SU-DHL-6 (cell line): ENCODE results near the gene FBXW5.

ENCODE experiments used
- CTCF ChIP-seq: fragments of 200-600 bp; sonication (generic); IDR thresholded peaks from one replicate; pipeline ENCODE4 v1.5.1; 2017; ENCODE audit warnings: antibody characterized with exemption, mild to moderate bottlenecking, low read length, moderate library complexity; ENCODE audit not compliant: insufficient read depth, poor library complexity, severe bottlenecking
- EZH2phosphoT487 ChIP-seq: fragments of 200-600 bp; sonication (generic), shearing (Covaris generic); conservative IDR thresholded peaks from 2 replicates; pipeline ENCODE4 v1.6.1; 2018; ENCODE audit warnings: mild to moderate bottlenecking, antibody characterized with exemption, low read length, moderate library complexity, mixed read lengths

DNA sequence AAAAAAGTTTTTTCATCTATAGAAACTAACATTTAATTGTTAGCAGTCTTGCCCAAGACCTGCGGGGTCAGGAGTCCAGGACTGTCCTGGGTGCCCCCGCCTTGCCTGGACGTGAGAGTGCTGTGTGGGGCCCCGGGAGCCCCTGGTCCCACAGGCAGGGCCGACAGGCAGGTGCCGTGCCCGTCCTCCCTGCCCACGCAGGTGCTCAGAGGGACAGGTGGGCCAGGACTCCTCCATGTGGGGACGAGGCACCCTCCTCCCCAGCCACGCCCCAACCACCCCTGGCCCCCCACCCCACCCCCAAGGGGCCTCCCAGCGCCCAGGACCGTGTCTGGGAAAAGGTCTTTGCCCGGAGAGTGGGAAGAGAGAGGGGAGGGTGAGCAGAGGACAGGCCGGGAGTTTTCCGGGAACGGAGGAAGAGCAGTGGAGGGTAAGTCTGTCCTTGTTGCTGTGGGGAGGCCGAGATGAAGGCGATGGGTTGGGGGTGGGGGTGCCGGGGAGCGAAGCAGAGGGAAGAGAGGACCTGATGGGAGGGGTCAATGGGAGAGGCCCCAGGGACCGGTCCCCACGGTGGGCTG is 4.8 kb upstream of the FBXW5 start:
- no peak for TF ChIP-seq CTCF
- no peak for TF ChIP-seq EZH2phosphoT487
